Keratinocyte (primary cell): ENCODE results near the gene RCE1. TPM values are rescaled to one million over a fixed set of nuclear protein-coding genes. Genes with fewer than 3 reads are reported as not detected.

Experiments used
- DNase-seq: peaks from one replicate; pipeline ENCODE4 v3.0.0-alpha.2; 2011; ENCODE audit warnings: low read depth, missing footprints, low spot score
- FAIRE-seq: peaks from 2 replicates; lab custom pipeline; 2011; peaks lifted over from hg19 to GRCh38; lab: Jason Lieb, UNC
- H2AFZ ChIP-seq: 2 replicates; pipeline ENCODE4 v1.6.0; 2012; ENCODE audit warnings: low read length, control low read depth, inconsistent platforms; ENCODE audit not compliant: control insufficient read depth
- H3K27ac ChIP-seq: 2 replicates; pipeline ENCODE4 v1.5.1; 2011; ENCODE audit warnings: low read length; ENCODE audit not compliant: control insufficient read depth, insufficient read depth
- H3K27me3 ChIP-seq: 3 replicates; pipeline ENCODE4 v1.6.0; 2011; ENCODE audit warnings: low read length; ENCODE audit not compliant: control insufficient read depth, insufficient read depth; ENCODE audit errors: extremely low read depth
- H3K36me3 ChIP-seq, 2 experiments: 2 replicates in 1 of 2; 3 replicates in 1 of 2; pipeline ENCODE4 v1.5.1; 2011; ENCODE audit warnings: low read length in 2 of 2, mild to moderate bottlenecking in 1 of 2; ENCODE audit not compliant: control insufficient read depth in 2 of 2, insufficient read depth in 2 of 2; ENCODE audit errors: extremely low read depth in 1 of 2
- H3K4me1 ChIP-seq: 3 replicates; pipeline ENCODE4 v1.5.1; 2011; ENCODE audit warnings: low read length; ENCODE audit not compliant: control insufficient read depth, insufficient read depth; ENCODE audit errors: extremely low read depth
- H3K4me2 ChIP-seq: 3 replicates; pipeline ENCODE4 v1.6.0; 2011; ENCODE audit warnings: low read depth, low read length; ENCODE audit not compliant: control insufficient read depth, insufficient read depth; ENCODE audit errors: extremely low read depth
- H3K4me3 ChIP-seq, 3 experiments: fragments of 200-600 bp in 1 of 3; sonication (generic) in 1 of 3; 2 replicates in 2 of 3; 3 replicates in 1 of 3; pipeline ENCODE4 v1.5.1; 2011 to 2016; ENCODE audit warnings: low read length in 3 of 3, mild to moderate bottlenecking in 3 of 3, control low read depth in 2 of 3, inconsistent platforms in 1 of 3, low read depth in 1 of 3, mixed read lengths in 1 of 3, mixed run types in 1 of 3, moderate library complexity in 1 of 3; ENCODE audit not compliant: control insufficient read depth in 2 of 3, insufficient read depth in 2 of 3; ENCODE audit errors: extremely low read depth in 1 of 3
- H3K79me2 ChIP-seq: 2 replicates; pipeline ENCODE4 v1.6.0; 2012; ENCODE audit warnings: low read length; ENCODE audit not compliant: control insufficient read depth, insufficient read depth
- H3K9ac ChIP-seq: 3 replicates; pipeline ENCODE4 v1.6.0; 2011; ENCODE audit warnings: low read length; ENCODE audit not compliant: control insufficient read depth, insufficient read depth; ENCODE audit errors: extremely low read depth
- H3K9me1 ChIP-seq: 3 replicates; pipeline ENCODE4 v1.6.0; 2011; ENCODE audit warnings: low read length; ENCODE audit not compliant: control insufficient read depth, insufficient read depth; ENCODE audit errors: extremely low read depth
- H3K9me3 ChIP-seq: 2 replicates; pipeline ENCODE4 v1.5.1; 2012; ENCODE audit warnings: low read depth, low read length; ENCODE audit not compliant: control insufficient read depth
- H4K20me1 ChIP-seq: 3 replicates; pipeline ENCODE4 v1.6.0; 2011; ENCODE audit warnings: low read length; ENCODE audit not compliant: control insufficient read depth, insufficient read depth; ENCODE audit errors: extremely low read depth
- EZH2 ChIP-seq: IDR thresholded peaks from one replicate; pipeline ENCODE4 v1.6.1; 2012; ENCODE audit warnings: inconsistent platforms, mild to moderate bottlenecking, low read length, moderate library complexity
- dilution Hi-C: fragments of 300-500 bp; cut with MboI; formaldehyde crosslinking; loops from one replicate; pipeline ENCODE4 v1.7.0; 2020; ENCODE audit warnings: low sequenced_read_pairs; ENCODE audit not compliant: extremely low pct_ligation_motif_present
- polyA plus RNA-seq, 5 experiments: library from polyadenylated mRNA; depleted of rRNA in 3 of 5; stranded (reverse) in 3 of 5; stranded (forward) in 1 of 5; unstranded in 1 of 5; fragments of >200 nt; gene quantifications; 1 replicate in 1 of 5; 2 replicates in 3 of 5; 3 replicates in 1 of 5; pipeline versions ENCODE4 v1.2.1 to v1.2.3, GENCODE V29; 2011 to 2012; ENCODE audit warnings: missing spikeins in 2 of 5, low read depth in 1 of 5, low replicate concordance in 1 of 5
- TF ChIP-seq, protein P1 (sequence below), 3 experiments: IDR thresholded peaks in 1 of 3; conservative IDR thresholded peaks in 1 of 3; optimal IDR thresholded peaks in 1 of 3; 2 replicates in 2 of 3; 3 replicates in 1 of 3; pipeline versions ENCODE3 to v1.5.1; 2011; ENCODE audit warnings: low read length in 3 of 3, mild to moderate bottlenecking in 3 of 3, moderate library complexity in 2 of 3, control low read depth in 1 of 3, inconsistent platforms in 1 of 3; ENCODE audit not compliant: insufficient read depth in 2 of 3; ENCODE audit errors: extremely low read depth in 1 of 3

The RCE1 gene
- polyA plus RNA-seq, 1 donor (not counting 4 experiments of a cell fraction or from before 2014, with no cell fraction given) = 11.2 TPM

DNA sequence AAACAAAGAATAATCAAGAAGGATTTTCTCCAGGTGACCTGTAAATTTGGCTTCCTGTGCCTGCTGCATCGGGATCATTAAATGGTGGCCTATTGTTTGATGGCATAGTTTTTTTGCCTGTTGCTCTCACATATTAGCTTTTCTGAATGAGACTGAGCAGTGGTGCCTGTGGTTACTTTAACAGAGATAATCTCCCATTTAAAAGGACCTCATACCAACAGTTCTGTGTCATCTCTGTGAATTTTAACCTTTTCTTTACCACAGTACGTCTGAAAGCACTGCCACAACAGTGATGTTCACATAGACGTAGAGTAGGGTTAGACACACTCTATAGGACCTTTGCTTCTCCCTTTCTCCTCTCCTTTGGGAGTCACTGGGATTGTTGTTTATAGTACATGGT is 22.9 kb upstream of the RCE1 start:
- TF ChIP-seq EZH2 = no peak
- TF ChIP-seq, protein P1, sequence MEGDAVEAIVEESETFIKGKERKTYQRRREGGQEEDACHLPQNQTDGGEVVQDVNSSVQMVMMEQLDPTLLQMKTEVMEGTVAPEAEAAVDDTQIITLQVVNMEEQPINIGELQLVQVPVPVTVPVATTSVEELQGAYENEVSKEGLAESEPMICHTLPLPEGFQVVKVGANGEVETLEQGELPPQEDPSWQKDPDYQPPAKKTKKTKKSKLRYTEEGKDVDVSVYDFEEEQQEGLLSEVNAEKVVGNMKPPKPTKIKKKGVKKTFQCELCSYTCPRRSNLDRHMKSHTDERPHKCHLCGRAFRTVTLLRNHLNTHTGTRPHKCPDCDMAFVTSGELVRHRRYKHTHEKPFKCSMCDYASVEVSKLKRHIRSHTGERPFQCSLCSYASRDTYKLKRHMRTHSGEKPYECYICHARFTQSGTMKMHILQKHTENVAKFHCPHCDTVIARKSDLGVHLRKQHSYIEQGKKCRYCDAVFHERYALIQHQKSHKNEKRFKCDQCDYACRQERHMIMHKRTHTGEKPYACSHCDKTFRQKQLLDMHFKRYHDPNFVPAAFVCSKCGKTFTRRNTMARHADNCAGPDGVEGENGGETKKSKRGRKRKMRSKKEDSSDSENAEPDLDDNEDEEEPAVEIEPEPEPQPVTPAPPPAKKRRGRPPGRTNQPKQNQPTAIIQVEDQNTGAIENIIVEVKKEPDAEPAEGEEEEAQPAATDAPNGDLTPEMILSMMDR (optimal IDR thresholded peaks at IDR 0.05 in 1 of 3, IDR thresholded peaks at IDR 0.05 in 1 of 3, conservative IDR thresholded peaks at IDR 0.05 in 1 of 3; ENCODE audit: extremely low read depth in 1 of 3, insufficient read depth in 2 of 3, low read length in 3 of 3) = no peak
- Histone ChIP-seq H3K27ac (no peak overlapping the region), H3K9me3 (no peaks in the 10 kb centered on the region), H2AFZ (no peak overlapping the region), H3K36me3 (peaks cover 0 to 7% of the 10 kb centered on the region in 2 experiments), H3K4me3 (no peak overlapping the region), H3K4me2 (no peak overlapping the region), H3K4me1 (peaks cover 8% of the 10 kb centered on the region), H3K79me2 (no peaks in the 10 kb centered on the region), H3K9me1 (no peaks in the 10 kb centered on the region), H3K9ac (no peak overlapping the region), H3K27me3 (no peaks in the 10 kb centered on the region), H4K20me1 (no peaks in the 10 kb centered on the region)
- FAIRE-seq (no peak), DNase-seq (no peak)
- dilution Hi-C loops = no loop called here

DNA sequence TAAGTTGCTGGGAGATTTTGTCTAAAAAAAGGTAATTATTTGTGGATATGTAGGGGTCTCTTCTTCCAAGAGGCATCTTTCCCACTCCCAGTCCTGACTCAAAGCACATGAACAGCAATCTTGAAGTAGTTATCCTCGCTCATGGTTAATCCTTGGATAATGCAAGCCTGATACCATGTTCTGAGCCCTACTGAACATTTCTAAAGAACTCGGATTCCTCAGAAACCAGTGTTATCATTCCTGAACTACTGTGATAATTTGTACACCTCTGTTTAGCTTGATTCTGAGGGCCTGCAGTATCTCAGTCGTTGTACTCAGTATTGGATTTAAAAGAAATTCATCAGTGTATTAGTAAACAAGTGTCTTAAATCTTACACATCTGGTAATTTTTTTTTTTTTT is 22.3 kb upstream of the RCE1 start:
- Histone ChIP-seq H3K27ac (no peak overlapping the region), H3K27me3 (no peaks in the 10 kb centered on the region), H3K9me3 (no peaks in the 10 kb centered on the region), H3K79me2 (no peaks in the 10 kb centered on the region), H4K20me1 (no peaks in the 10 kb centered on the region), H3K4me3 (no peak overlapping the region), H3K4me2 (no peak overlapping the region), H3K9me1 (no peaks in the 10 kb centered on the region), H3K4me1 (peaks cover 3% of the 10 kb centered on the region), H3K9ac (no peak overlapping the region), H2AFZ (no peak overlapping the region), H3K36me3 (peaks cover 0 to 7% of the 10 kb centered on the region in 2 experiments)
- dilution Hi-C loops = no loop called here
- no peak for FAIRE-seq
- no peak for DNase-seq
- TF ChIP-seq EZH2 = no peak
- TF ChIP-seq, protein P1 (optimal IDR thresholded peaks at IDR 0.05 in 1 of 3, IDR thresholded peaks at IDR 0.05 in 1 of 3, conservative IDR thresholded peaks at IDR 0.05 in 1 of 3; ENCODE audit: extremely low read depth in 1 of 3, insufficient read depth in 2 of 3, low read length in 3 of 3) = no peak
